ENCODE data around the gene BRCA1. TPM values are rescaled to one million over a fixed set of nuclear protein-coding genes. Genes with fewer than 3 reads are reported as not detected.

BRCA1 gene
- polyA plus RNA-seq, 1 donor from 2014 or later = 1.0 TPM

GRCh38 chr17:42997390-42997983 lies 127.7 kb downstream of the BRCA1 start:
- no peaks in the 10 kb centered on the region for H3F3A ChIP-seq (ENCODE audit: insufficient read depth, low read length, poor library complexity, severe bottlenecking)
- H4K20me1 ChIP-seq (ENCODE audit: insufficient read depth) = no peaks in the 10 kb centered on the region
- no peak overlapping the region for H2AFZ ChIP-seq (ENCODE audit: low read depth, low read length)
- H3K36me3 ChIP-seq (ENCODE audit: insufficient read depth, low read length) = no peaks in the 10 kb centered on the region
- no peaks in the 10 kb centered on the region for H3K9me3 ChIP-seq (ENCODE audit: low read length)
- H3K9ac ChIP-seq (ENCODE audit: low read length) = peak overlapping the region; percentile 34
- peak overlapping the region; percentile 63 for H3K27ac ChIP-seq (ENCODE audit: low read length)
- H3K4me2 ChIP-seq (ENCODE audit: low read length) = peak overlapping the region; percentile 53
- no peaks in the 10 kb centered on the region for H3K27me3 ChIP-seq (ENCODE audit: insufficient read depth, low read depth, low read length)
- peak overlapping the region; percentile 81 for H3K4me3 ChIP-seq (ENCODE audit: low read length)
- no peak for TF ChIP-seq RAD21 (conservative IDR thresholded peaks at IDR 0.05)
- TF ChIP-seq TAF1 (IDR thresholded peaks at IDR 0.05; ENCODE audit: low read depth) = no peak
- no peak for TF ChIP-seq REST (IDR thresholded peaks at IDR 0.05; ENCODE audit: borderline replicate concordance)
- TF ChIP-seq POLR2AphosphoS5 (IDR thresholded peaks at IDR 0.05) = no peak
- TF ChIP-seq EZH2 (IDR thresholded peaks at IDR 0.05; ENCODE audit: borderline replicate concordance, insufficient read depth, low read length, poor library complexity, severe bottlenecking) = no peak
- no peak for TF ChIP-seq EP300 (conservative IDR thresholded peaks at IDR 0.05; ENCODE audit: poor library complexity, severe bottlenecking)
- no peak for TF ChIP-seq CTCF (IDR thresholded peaks at IDR 0.05; ENCODE audit: poor library complexity, severe bottlenecking)
- TF ChIP-seq SMC3 (conservative IDR thresholded peaks at IDR 0.05; ENCODE audit: poor library complexity) = no peak
- no peak for TF ChIP-seq MXI1 (conservative IDR thresholded peaks at IDR 0.05; ENCODE audit: poor library complexity, severe bottlenecking)
- H3K9me2 ChIP-seq (ENCODE audit: insufficient read depth, low read length) = no peaks in the 10 kb centered on the region
- H3K79me2 ChIP-seq (replicated peaks; ENCODE audit: insufficient read depth, low read length) = peaks cover 15% of the 10 kb centered on the region

Small RNA genes within 50 kb of the gene (small RNA-seq; reads per million reads assigned to genes)
- gene AC060780.2 (0 reads per million in 3 experiments), gene AC060780.3 (0 reads per million in 3 experiments), gene AC135721.1 (0 reads per million in 3 experiments)

Other genes with a start within 250 kb of the BRCA1 start
- gene G6PC1, start 224.6 kb downstream of the BRCA1 start, polyA plus RNA-seq = not detected in 2 replicates
- gene AARSD1, start 160.9 kb downstream of the BRCA1 start, polyA plus RNA-seq = 52.0 and 64.2 TPM in 2 replicates
- gene PTGES3L, start 145.3 kb downstream of the BRCA1 start, polyA plus RNA-seq = 5.8 and 7.8 TPM in 2 replicates
- 15.1 and 16.3 TPM in 2 replicates for gene RUNDC1, start 144.8 kb downstream of the BRCA1 start, polyA plus RNA-seq
- gene RPL27, start 126.9 kb downstream of the BRCA1 start, polyA plus RNA-seq = 1,167 and 1,178 TPM in 2 replicates
- gene IFI35, start 118.6 kb downstream of the BRCA1 start, polyA plus RNA-seq = not detected in 2 replicates
- 151 and 193 TPM in 2 replicates for gene VAT1, start 103.0 kb downstream of the BRCA1 start, polyA plus RNA-seq
- 43.8 and 44.1 TPM in 2 replicates for gene RND2, start 100.1 kb downstream of the BRCA1 start, polyA plus RNA-seq
- gene NBR1, start 45.9 kb upstream of the BRCA1 start, polyA plus RNA-seq = 59.6 and 62.4 TPM in 2 replicates
- 2.3 TPM in 1 of 2 replicates, not detected in the other for gene TMEM106A, start 86.5 kb upstream of the BRCA1 start, polyA plus RNA-seq
- gene CCDC200, start 103.3 kb upstream of the BRCA1 start, polyA plus RNA-seq = not detected in 2 replicates
- not detected in 2 replicates for gene RNU2-1, start 108.6 kb upstream of the BRCA1 start, polyA plus RNA-seq

All from neural cell (in vitro differentiated cells).